ENCODE results near the gene STK11IP.

DNA sequence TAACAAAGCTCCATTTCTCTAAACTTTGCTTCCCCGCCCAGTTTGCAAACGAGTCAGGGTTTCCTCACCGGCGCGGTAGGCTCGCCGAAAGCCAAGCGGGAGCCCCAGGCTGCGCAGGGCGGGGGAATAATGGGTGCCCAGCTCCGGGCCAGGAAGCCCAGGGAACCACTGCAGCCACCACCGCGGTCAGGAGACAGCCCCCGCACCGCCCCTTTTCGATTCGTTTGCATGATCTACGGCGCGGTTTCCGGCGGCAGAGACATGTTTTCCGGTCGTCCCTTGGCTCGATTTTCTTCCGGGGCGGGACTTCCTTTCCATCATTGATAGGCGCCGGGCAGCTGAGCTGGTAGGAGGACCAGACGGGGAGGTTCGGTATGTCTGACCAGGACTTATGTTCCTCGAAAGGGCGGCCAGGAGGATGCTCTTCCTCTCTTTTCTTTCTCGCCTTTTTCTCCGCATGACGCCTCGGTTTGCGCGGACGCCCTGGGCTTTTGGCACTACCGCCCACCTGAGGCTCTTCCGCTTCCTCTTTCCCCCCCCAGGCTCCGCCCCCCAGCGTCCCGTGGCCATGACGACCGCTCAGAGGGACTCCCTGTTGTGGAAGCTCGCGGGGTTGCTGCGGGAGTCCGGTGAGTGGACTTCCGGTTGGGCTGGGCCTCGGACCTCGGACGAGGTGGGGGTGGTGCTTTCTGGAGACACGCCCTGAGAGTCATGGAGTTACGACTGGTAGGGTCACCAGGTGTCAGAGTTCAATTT, at the start of gene STK11IP:
- TF ChIP-seq POLR2A (IDR thresholded peaks at IDR 0.05; ENCODE audit: low read length): peak; percentile 90
- no peak for TF ChIP-seq GATA1 (IDR thresholded peaks at IDR 0.05; ENCODE audit: low read depth, low read length)

Measured in erythroblast (primary cell).